A549 treated with CORT108297 at 1 μM for 4 hours (cell line): Measurements from ENCODE around the gene FBN2. TPM values are rescaled to one million over a fixed set of nuclear protein-coding genes. Genes with fewer than 3 reads are reported as not detected.

Experiments used
- total RNA-seq: library from RNA; stranded (reverse); fragments of 200-300 nt; extraction: Qiagen RNA extraction; gene quantifications from 5 replicates; pipeline ENCODE4 v1.2.3, GENCODE V29; 2022

The FBN2 gene
- 11.7 to 19.7 TPM (median 17.5 TPM) in 5 replicates for total RNA-seq

GRCh38 chr5:128538000-128538249, at the start of gene FBN2:
FBN2 (minus strand) TSS chr5:128538245; CDS start chr5:128537603, 642 bp downstream.

